AG20443 (cell line): Measurements from ENCODE around the gene NOTCH1.

Experiments
- DNase-seq: peaks from one replicate; pipeline ENCODE4 v3.0.0; 2012; ENCODE audit warnings: low spot score, mixed read lengths

NOTCH1 gene

GRCh38 chr9:136463578-136463977 lies 82.3 kb downstream of the NOTCH1 start:
- no peak for DNase-seq

- no peak for DNase-seq
Observed at GRCh38 chr9:136462664-136463063, 83.2 kb downstream of the NOTCH1 start.

GRCh38 chr9:136460772-136461325 lies 85.0 kb downstream of the NOTCH1 start:
- no peak for DNase-seq

- no peak for DNase-seq
Observed at GRCh38 chr9:136459425-136459824, 86.4 kb downstream of the NOTCH1 start.

- no peak for DNase-seq
Observed at GRCh38 chr9:136457326-136457725, 88.5 kb downstream of the NOTCH1 start.

- DNase-seq, result no peak
Observed at GRCh38 chr9:136456258-136456657, 89.6 kb downstream of the NOTCH1 start.

GRCh38 chr9:136455043-136456002 lies 90.5 kb downstream of the NOTCH1 start:
- no peak for DNase-seq

- DNase-seq, result no peak
Observed at GRCh38 chr9:136454026-136454796, 91.6 kb downstream of the NOTCH1 start.

- no peak for DNase-seq
Observed at GRCh38 chr9:136453326-136453725, 92.5 kb downstream of the NOTCH1 start.

GRCh38 chr9:136451221-136451877 lies 94.5 kb downstream of the NOTCH1 start:
- DNase-seq, result no peak

- no peak for DNase-seq
Observed at GRCh38 chr9:136448655-136449054, 97.2 kb downstream of the NOTCH1 start.

- no peak for DNase-seq
Observed at GRCh38 chr9:136447173-136447778, 98.6 kb downstream of the NOTCH1 start.

GRCh38 chr9:136445799-136446198 lies 100.0 kb downstream of the NOTCH1 start:
- DNase-seq, result no peak
